GM12864 (cell line): ENCODE data around the gene LMNTD1.

ENCODE experiments used
- DNase-seq: peaks from one replicate; pipeline ENCODE4 v3.0.0-alpha.2; 2011; ENCODE audit warnings: low read depth
- H3K4me3 ChIP-seq: 2 replicates; pipeline ENCODE4 v1.5.1; 2011; ENCODE audit warnings: mild to moderate bottlenecking, low read depth, low read length, control low read depth
- CTCF ChIP-seq: IDR thresholded peaks from 2 replicates; pipeline ENCODE4 v1.5.1; 2011; ENCODE audit warnings: low read depth, mild to moderate bottlenecking, moderate library complexity, low read length, control low read depth, inconsistent platforms; ENCODE audit errors: missing control alignments

The LMNTD1 gene

GRCh38 chr12:25472453-25472852 is 80.6 kb downstream of the LMNTD1 start:
- H3K4me3 ChIP-seq, result no peak overlapping the region
- DNase-seq, result no peak
- no peak for TF ChIP-seq CTCF

DNA sequence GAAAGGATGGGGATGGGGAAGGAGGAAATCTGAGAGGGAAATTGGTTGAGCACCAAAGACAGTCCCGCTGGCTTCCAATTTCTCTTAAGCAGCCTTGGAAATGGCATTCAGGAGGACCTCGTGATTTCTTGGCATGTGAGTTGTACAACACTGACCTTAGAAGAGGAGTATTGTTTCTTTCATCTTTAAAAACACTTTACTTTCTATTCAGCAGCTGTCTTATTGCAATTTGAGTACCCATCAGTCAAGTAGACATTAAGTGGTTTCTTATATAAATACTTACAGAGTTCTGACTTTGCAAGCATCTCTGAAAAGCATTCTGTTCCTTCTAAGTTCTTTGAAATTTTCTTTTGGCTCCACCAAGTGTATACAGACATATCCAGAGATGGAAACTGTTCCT is 83.2 kb downstream of the LMNTD1 start:
- H3K4me3 ChIP-seq, result no peak overlapping the region
- no peak for TF ChIP-seq CTCF
- DNase-seq, result no peak

DNA sequence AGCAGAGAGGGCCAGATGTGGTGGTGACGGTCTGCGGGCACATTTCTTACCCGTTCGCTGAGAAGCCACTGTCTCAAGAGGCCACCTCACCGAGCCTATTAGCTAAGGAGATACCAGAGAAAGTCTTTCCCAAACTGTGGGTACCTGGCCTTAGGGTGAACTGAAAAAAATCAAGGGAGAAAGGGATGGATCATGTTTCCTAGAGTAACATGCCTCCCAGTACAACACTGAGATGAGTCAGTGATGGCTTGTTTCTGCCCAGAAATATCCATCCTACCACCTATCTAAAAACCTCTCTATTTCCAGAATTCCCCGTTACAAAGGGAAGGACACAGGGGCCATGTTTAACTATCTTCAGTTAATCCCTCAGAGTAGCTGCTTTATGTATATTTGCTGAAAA is 83.7 kb downstream of the LMNTD1 start:
- no peak for DNase-seq
- TF ChIP-seq CTCF, result no peak
- no peak overlapping the region for H3K4me3 ChIP-seq

DNA sequence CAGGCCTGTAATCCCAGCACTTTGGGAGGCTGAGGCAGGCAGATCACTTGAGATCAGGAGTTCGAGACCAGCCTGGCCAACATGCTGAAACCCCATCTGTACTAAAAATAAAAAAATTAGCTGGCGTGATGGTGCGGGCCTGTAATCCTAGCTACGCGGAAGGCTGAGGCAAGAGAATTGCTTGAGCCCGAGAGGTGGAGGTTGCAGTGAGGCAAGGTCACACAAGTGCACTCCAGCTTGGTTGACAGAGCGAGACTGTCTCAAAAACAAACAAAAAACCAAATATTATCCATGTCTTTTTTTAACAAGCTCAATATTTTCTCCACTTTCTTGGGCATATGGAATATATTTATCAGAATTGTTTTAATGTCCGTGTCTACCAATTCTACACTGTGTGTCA is 89.6 kb downstream of the LMNTD1 start:
- H3K4me3 ChIP-seq, result no peak overlapping the region
- TF ChIP-seq CTCF, result no peak
- no peak for DNase-seq

DNA sequence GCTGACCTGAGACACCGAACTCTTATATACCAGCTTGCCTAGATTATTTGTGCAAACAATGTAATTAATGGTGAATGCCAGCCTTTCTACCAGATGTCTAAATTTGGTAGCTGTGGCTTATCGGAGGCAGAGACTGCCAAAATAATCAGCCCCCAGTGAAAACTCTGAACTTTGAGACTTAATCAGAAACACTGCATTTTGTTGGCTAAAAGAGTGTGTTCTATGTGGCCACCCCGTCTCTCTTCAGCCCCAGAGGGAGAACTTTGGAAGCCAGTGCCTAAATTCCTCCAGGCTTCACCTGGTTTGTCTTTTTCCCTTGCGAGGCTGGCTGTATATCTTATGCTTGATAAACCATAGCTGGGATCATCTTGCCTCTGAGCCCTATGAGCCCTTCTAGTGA is 90.1 kb downstream of the LMNTD1 start:
- no peak for TF ChIP-seq CTCF
- H3K4me3 ChIP-seq, result no peak overlapping the region
- DNase-seq, result no peak

DNA sequence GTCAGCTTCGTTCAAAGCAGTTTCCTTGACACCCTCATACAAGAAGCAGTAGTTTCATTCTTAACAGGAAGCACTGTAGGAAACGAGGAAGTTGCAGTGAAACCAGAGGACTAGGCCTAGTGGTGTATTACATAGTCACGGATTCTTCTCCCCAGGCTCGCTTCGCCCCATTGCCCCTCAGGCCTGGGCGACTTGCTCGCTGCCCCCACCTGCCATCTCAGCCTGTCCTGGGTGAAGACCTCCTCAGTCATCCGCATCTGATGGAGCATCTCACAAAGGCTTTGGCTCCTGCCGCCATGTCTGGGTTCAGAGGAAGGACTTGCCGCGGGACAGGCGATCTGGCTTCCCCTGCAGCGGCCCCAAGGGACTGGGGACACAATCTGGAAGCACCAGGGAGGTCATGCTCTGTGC is 93.5 kb downstream of the LMNTD1 start:
- TF ChIP-seq CTCF, result no peak
- DNase-seq, result peak; percentile 13
- H3K4me3 ChIP-seq, result no peak overlapping the region

DNA sequence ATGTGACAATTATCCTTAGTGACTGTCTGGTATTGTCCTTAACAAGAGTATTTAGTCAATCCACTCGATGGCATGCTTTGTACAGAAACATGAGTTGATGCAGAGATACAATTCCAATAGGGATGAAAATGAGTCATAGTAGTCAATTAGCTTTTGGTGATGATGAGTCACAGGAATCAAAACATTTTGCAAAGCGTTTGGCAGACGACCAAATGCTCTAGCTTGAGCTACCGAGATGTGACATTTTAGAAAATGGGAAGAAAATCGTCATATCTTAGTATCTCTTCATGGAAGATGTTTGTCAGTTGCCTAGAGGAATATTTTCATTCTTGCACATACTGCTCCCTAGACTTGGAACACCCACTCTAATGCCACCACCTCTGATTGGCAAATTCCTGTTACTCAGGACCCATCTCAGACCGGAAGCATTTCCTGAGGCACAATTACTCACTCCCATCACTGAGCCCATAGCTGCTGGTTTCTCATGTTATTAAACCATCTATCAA is 95.0 kb downstream of the LMNTD1 start:
- DNase-seq, result no peak
- TF ChIP-seq CTCF, result no peak
- H3K4me3 ChIP-seq, result no peak overlapping the region
